HG02981 (cell line): ENCODE results near the gene UNC93B1.
"Not testable (repeated sequence)": the region's sequence is repeated elsewhere in the genome, so short reads cannot be mapped to it uniquely, and the experiment has no call there.

ENCODE experiments used
- ATAC-seq: cut with Tn5 transposase; IDR thresholded peaks from one replicate; pipeline ENCODE4 v1.9.1; 2021; ENCODE audit warnings: mild to moderate bottlenecking, moderate library complexity; ENCODE audit not compliant: unreplicated experiment

The UNC93B1 gene

DNA sequence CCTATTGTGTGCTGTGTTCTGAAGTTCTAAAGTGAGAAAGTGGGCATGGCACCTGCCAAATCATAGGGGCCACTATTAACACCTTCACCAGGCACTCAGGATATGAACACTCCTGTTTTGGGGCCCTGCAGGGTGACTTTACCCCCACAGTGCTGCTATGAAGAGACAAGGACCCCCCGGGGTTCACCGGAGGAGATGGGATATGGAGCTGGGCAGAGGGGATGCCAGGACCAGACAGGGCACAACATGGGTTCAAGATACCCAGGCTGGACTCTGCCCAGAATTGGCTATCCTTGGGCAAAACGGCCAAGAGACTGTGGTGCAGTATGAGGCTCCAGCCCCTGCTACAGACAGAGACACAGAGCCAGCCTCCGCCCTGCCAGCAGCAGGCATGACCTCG is 9.5 kb downstream of the UNC93B1 start:
- not testable (repeated sequence) for ATAC-seq

DNA sequence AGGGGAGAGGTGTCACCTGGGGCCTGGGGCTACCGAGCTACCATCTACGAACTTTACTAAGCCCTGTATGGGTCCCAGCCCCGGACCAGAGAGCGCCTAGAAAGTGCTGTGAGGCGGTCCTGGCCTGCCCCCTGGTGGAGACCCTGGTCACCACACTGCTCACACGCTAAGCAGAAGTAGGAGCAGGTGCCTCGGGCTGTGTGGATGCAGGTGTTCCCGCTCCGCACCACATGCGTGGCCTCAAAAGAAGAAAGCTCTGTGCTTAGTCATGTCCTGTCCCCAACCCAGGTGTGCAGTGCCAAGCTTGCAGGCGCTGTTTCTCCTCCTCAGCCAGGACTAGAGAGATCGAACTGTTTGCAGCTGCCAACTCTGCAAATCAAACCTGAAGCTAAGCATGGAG is 10.1 kb downstream of the UNC93B1 start:
- ATAC-seq, result not testable (repeated sequence)

DNA sequence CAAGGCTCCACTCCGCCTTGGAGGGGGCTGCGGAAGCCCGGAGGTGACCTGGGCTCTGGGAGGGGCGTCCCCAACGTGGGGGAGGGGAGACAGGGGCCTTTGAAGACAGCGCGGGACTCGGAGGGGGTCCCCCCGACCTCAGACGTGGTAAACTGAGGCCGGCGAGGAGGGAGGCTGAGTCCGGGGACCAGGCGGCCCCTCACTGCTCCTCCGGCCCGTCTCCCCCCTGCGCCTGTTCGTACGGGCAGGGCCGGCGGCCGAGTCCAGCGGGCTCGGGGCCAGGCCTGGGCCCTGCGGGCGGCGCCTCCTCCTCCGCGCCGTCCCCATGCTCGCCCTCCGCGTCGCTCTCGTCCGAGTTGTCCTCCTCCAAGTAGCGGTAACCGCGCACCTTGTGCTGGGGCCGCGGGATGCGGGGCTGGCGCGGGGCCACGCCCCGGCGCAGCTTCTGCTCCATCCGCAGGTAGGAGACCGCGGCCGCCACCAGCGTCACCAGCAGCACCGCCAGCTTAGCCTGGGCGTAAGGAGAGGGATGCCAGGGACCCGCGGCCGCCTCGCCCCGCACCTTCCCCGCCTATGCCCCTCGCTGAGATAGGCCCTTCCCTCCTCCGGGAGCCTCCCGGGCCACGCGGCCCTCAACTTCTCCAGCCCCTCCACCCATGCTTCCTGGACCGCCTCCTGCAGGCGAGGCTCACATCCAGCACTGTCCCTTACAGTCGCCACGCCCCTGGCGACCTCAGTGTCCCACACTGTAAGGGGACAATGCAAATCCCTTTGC is 12.4 kb downstream of the UNC93B1 start:
- ATAC-seq, result not testable (repeated sequence)

DNA sequence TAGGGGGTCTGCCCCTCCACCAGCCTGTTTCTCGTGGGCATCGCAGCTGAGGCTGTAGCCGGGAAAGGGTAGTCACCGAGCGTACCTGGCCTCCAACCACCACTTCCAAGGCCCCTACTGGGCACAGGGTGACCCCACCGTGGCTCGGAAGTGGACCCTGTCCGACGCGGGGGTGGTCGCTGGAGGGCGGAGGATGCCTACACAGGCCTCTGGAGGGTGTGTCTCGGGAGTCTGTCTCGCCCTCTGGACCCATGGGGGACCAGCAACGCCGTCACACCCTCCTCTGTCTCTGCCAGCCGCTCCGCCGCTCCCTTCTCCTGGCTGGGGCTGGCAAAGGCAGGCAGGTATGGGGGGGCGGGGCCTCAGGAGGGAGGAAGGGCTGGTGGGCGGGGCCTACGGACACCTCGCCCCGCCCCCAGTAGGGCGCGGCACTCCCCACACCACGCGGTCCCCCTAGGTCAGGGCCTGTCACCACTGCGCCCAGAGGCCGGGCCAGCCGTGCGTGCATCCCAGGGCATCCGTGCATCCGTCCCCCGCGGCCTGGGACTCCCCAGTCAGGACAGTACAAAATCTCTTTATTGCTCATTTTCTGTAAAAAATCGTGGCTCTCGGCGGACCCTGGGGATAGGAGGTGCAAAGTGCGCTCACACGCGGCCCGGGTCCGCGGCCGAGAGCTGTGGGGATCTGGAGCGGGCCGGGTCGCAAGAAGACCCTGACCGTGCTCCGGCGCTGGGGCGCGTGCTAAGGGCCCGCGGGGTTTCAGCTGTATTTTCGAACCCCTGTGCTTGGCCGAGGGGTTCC is 13.2 kb downstream of the UNC93B1 start:
- not testable (repeated sequence) for ATAC-seq

DNA sequence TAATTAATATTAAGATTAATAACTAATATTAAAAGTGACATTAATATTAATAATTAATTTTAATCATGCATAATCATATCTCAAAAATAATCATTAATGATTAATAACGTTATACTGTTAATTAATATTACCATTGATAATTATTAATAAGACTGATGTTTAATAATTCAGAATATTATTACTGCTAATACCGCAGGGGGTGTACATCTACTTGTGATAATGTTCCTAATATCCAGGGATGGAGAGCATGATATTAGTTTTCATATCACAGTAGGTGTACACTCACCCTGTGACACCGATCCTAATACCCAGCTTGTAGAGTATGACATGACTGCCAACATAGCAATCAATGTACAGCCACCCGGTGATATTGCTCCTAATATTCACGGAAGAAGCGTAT is 18.6 kb downstream of the UNC93B1 start:
- ATAC-seq, result not testable (repeated sequence)

DNA sequence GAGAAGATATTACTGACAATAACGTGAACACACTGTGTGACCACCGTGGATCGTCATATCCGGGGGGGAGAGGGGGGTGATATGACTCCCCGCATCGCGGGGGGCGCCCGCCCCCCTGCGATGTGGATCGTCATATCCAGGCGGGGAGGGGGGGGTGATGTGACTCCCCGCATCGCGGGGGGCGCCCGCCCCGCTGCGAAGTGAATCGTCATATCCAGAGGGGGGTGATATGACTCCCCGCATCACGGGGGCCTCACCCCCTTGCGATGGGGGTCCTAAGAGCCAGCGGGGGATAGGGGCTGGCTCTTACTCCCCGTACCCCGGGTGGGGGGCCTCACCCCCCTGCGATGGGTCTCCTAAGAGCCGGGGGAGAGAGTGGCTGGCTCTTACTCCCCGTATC is 19.9 kb downstream of the UNC93B1 start:
- ATAC-seq, result no peak

DNA sequence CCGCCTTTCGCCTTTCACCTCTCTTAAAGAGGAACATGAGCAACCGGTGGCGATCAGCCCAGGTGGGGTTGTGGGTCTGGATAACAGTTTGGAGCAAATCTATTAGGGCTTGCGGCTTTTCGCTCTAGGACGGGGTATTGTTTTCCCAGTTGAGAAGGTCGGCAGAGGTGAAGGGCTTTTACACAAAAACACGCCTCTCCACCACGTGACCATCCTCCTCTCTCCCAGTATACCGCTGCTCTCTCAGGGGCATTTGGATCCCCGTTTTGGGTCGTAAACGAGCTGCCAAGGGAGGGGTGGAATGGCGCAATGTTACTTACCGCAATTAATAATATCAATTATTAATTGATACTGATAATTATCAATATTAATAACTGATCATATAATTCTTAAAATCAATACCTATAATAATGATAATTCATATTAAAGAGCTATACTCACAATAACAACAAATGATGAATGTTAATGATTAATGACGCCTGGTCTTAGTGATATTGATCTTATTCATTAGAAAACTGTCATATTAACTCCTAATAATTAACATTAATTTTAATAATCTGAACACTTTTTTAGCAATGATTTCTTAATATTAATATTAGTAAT is 21.5 kb downstream of the UNC93B1 start:
- ATAC-seq, result not testable (repeated sequence)

DNA sequence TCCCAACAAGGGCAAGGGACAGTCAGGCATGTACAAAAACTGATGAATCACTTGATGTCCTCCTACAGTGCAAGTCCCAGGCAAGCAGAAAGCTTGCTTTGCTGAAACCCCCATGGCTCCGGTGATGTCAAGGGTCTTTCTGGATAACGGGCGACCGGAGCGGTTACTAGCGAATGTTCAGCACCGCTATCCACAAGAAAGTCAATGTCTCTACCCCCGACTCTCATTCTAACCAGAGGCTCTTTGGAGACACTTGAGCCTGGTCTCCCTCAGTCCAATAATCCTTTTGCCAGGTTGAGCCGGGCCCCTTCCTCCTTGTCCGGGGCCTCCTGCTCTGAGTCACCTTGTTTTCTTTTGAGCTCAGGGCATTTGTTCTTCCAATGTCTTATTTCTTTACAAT is 22.7 kb downstream of the UNC93B1 start:
- not testable (repeated sequence) for ATAC-seq

DNA sequence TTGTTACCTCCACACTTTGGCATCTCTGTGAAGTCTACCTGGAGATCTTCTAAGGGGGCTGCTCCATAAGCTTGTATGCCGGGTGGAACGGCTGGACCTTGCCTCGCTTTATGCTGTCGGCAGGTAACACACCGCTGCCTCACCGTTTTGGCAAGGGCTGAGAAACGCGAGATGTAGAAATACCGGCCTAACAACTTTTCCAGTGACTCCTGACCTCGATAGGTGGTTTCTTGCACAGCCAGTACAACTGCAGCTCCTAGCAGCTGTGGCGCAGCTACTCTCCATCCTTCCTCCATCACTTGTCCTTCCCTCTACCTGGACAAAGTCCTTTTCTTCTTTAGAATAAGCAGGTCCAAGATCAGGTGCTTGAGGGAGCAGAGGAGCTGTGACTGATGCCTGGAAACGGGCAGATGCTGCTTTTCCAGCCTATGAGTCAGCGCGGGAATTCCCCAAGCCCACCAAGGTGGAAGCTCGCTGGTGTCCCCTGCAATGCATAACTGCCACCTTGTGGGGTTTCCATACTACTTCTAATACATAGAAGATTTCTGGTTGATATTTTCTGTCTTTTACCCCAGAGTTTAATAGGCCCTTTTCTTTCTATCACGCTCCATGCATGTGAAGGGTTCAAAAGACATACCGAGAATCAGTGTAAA is 25.0 kb downstream of the UNC93B1 start:
- ATAC-seq, result not testable (repeated sequence)

DNA sequence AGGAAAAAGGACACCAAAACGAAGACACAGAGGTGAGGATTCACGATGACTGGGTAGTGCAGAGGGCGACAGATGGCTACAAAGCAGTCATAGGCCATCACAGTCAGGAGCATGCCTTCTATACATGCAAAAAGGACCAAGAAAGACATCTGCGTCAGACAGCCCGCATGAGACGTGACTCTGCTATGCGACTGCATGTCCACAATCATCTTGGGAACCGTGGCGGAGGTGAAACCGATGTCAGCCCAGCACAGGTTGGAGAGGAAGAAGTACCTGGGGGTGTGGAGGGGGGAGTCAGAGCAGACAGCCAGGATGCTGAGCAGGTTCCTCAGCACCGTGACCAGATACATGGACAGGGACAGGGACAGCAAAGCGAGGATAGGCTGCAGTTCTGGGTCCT is 29.2 kb downstream of the UNC93B1 start:
- ATAC-seq, result not testable (repeated sequence)

DNA sequence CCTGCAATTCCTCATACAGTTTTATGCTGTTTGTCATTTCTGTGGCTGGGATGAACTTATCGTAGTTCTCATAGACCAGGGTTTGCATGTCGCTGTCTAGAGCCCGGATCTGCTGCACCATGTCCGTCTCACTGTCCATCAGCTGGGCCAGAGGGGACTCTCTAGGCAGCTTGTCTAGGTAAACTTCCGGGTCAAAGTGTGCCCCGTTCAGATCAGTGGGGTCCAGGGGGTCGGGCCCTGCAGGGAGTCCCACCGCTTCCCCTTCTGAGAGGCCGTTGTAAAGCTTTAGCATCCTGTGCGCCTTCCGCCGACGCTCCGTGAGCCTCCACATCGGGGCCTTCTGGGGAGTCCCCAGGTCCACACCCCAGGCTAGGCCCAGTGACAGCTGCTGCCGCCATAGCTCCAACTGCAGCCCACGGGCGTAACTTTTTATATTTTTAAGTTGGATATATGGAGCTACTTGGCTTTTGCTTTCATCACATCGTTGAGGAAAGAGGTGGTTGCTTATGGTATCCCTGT is 38.0 kb downstream of the UNC93B1 start:
- ATAC-seq, result not testable (repeated sequence)

DNA sequence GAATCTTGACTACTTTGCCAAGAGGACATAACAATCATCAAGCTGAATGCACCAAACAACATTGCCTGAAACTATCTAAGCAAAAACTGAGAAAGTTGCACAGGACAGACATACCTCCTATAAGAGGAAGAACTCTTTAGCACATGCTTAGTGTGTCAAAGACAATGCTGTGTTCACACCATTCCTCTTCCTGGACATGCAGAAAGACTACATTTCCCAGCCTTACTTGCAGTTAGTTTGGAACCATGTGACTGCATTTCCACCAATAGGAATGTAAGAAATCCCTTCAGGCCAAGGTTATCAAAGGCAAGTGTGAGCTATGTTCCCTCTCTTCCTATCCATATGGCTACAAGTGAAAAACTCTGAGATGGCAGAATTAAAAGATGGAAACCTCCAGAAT is 39.2 kb downstream of the UNC93B1 start:
- not testable (repeated sequence) for ATAC-seq

DNA sequence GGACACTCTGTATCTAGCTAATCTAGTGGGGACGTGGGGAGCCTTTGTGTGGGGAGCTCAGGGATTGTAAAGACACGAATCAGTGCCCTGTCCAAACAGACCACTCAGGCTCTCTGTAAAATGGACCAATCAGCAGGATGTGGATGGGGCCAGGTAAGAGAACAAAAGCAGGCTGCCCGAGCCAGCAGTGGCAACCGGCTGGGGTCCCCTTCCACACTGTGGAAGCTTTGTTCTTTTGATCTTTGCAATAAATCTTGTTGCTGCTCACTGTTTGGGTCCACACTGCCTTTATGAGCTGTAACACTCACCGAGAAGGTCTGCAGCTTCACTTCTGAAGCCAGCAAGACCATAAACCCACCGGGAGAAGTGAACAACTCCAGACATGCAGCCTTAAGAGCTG is 40.0 kb downstream of the UNC93B1 start:
- ATAC-seq, result not testable (repeated sequence)

DNA sequence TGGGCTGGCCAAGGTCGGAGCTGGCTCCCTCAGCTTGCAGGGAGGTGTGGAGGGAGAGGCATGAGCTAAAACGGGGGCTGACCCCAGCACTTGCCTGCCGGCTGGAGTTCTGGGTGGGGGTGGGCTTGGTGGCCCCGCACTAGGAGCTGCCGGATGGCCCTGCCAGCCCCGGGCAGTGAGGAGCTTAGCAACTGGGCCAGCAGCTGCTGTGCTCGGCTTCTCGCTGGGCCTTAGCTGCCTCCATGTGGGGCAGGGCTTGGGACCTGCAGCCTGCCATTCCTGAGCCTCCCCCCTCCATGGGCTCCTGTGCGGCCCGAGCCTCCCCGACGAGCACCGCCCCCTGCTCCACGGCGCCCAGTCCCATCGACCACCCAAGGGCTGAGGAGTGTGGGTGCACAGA is 40.7 kb downstream of the UNC93B1 start:
- not testable (repeated sequence) for ATAC-seq

DNA sequence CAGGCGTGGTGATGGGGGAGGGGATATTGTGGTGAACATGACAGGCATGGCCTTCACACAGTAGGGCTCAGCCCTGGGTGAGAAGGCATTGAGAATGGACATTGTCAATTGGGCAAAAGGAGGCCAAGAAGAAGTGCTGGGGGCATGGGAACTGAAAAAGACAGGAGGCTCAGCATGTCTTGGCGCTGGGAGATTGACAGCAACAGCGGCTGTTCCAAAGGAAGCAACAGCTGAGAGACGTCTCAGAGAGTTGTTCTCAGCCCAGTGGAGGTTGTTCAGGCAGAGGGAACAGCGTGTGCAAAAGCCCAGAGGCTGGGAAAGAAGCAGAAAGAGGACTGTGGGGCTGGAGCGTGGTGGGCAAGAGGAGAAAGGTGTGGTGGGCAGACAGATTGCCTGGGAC is 47.7 kb downstream of the UNC93B1 start:
- ATAC-seq, result not testable (repeated sequence)

DNA sequence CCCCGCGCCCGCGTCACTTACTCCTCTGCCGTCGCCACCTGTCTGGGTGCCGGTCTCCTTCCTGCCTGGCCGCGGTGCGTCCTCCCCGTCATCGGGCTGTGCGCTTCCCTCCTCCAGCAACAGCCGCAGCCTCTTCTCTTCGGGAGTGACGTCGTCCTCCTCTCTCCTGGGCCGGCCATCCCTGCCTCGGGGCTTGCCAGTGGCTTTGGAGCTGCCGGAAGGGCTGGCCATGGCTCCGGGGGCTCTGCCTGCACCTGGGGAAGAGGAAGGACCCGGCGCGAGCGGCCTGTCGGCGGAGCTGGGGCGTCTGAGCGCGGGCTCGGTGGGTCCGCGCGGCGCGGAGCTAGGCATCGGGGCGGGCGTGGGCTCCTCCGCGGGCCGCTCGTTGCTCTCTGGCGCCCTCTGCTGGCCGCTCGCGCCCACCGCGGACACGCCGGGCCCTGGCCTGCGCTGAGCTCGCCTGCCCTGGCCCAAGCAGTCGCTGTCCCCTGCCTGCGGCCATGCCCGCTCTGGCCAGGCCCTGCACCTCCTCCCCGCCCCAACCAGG is 48.4 kb downstream of the UNC93B1 start:
- ATAC-seq, result not testable (repeated sequence)

DNA sequence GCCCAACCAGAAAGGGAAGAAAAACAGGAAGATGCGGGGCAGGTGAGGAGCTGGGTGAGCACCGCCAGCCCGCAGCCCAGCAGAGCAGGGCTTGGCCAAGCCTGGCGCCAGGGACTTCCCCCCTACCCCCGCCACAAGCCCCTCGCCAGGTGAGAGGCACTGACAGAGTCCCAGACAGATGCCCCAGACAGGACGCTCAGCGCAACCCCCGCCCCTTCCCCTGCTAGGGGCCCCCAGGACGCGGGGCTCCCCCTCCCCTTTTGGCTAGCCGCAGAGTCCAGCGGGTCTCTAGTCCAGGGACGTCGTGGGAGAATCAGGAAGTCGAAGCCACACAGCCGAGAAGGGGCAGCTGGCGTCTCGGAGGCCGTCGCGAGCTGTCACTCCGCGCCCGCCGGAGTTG is 48.9 kb downstream of the UNC93B1 start:
- ATAC-seq, result not testable (repeated sequence)

DNA sequence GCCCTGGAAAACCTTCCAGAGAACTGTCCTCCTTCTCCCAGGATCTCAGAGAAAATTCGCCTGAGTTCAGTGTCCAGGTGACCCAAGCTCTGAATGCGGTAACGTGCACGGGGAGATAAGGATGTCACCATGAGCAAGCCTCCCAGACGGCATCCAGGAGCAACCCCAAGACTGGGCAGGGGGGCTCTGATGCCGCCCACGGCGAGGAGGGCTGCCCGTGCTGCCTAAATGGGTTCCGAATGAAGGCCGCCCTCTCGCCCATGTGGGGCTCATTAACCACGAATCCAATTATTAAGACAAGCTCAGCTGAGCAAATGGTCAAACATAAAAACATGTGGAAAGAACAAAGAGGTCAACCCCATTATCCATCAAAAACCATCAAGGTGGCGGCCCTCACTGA is 49.6 kb downstream of the UNC93B1 start:
- not testable (repeated sequence) for ATAC-seq

DNA sequence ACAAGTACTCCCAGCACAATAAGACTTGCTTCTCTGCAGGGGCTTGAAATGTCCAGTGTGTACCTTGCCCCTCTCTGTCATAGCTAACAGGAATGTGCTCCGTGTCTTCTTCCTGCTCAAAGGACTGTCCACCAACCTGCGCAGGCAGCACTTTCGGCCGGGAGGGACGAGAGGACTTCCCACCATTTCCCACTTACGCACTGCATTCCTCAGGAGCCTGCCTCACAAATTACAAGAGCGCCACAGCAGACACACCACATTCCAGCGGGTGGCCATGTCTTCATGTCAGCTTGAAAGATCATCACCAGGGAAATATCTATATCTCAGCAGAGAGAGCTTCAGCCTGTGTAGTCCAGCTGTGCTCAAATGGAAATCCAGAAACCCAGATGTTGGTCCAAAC is 53.2 kb downstream of the UNC93B1 start:
- not testable (repeated sequence) for ATAC-seq

DNA sequence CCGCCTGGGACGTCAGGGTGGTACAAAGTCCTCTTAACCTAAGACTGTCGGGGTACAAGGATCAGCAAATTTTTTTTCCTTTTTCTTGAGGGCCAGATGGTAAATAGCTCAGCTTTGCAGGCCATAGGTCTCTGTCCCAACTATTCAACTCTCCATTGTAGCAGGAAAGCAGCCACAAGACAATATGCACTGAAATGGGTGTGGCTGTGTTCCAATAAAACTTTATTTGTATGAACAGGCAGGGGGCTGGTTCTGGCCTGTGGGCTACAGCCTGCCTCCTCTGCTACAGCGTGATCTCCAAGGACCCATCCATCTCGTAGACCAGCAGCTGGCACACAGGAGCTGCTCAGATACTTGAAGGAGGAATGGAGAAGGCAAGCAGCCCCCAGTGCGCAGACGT is 56.1 kb downstream of the UNC93B1 start:
- not testable (repeated sequence) for ATAC-seq

DNA sequence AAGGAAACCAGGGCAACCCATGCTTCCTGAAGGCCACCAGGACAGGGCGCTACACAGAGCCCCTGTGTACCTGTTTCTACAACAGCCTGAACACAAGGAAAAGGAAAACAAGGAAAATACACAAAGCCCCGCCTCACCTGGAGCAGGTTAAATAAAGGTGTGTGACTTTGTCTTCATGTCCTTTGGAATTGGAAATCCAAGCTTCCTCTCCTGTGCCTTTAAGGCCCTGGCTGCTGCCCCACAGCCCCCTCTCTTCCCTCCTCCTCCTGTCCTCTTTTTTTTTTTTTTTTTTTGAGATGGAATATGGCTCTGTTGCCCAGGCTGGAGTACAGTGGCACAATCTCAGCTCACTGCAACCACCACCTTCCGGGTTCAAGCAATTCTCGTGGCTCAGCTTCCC is 57.5 kb downstream of the UNC93B1 start:
- ATAC-seq, result not testable (repeated sequence)
